Smooth muscle cell (in vitro differentiated cells): ENCODE results near the gene UTP11. TPM values are rescaled to one million over a fixed set of nuclear protein-coding genes. Genes with fewer than 3 reads are reported as not detected.
A peak's percentile ranks its signal among the peaks of the same experiment; 100 is the strongest.

Experiments used
- DNase-seq: peaks from one replicate; lab custom pipeline; 2025; ENCODE audit not compliant: unreplicated experiment; lab: John Stamatoyannopoulos, UW
- H2AFZ ChIP-seq: fragments of 200-600 bp; sonication (generic); 2 replicates; pipeline ENCODE4 v1.6.0; 2016; ENCODE audit warnings: antibody characterized with exemption, low read depth, mild to moderate bottlenecking
- H3F3A ChIP-seq: fragments of 200-600 bp; sonication (generic); 2 replicates; pipeline ENCODE4 v1.6.0; 2017; ENCODE audit warnings: antibody characterized with exemption, low read depth
- H3K27ac ChIP-seq: fragments of 200-600 bp; sonication (generic); 2 replicates; pipeline ENCODE4 v1.5.1; 2016; ENCODE audit warnings: low read depth, mild to moderate bottlenecking
- H3K27me3 ChIP-seq: fragments of 200-600 bp; sonication (generic); 2 replicates; pipeline ENCODE4 v1.6.1; 2016; ENCODE audit warnings: low read depth, mild to moderate bottlenecking
- H3K36me3 ChIP-seq: fragments of 200-600 bp; sonication (generic); 2 replicates; pipeline ENCODE4 v1.5.1; 2016; ENCODE audit warnings: low read depth
- H3K4me1 ChIP-seq: fragments of 200-600 bp; sonication (generic); 2 replicates; pipeline ENCODE4 v1.5.1; 2016; ENCODE audit warnings: low read depth
- H3K4me2 ChIP-seq: fragments of 200-600 bp; sonication (generic); 2 replicates; pipeline ENCODE4 v1.6.0; 2016; ENCODE audit warnings: mild to moderate bottlenecking
- H3K4me3 ChIP-seq: fragments of 200-600 bp; sonication (generic); 2 replicates; pipeline ENCODE4 v1.5.1; 2016; ENCODE audit warnings: mild to moderate bottlenecking
- H3K79me2 ChIP-seq: fragments of 200-600 bp; sonication (generic); 2 replicates; pipeline ENCODE4 v1.6.0; 2016; ENCODE audit warnings: low read depth, mild to moderate bottlenecking
- H3K9ac ChIP-seq: fragments of 200-600 bp; sonication (generic); 2 replicates; pipeline ENCODE4 v1.6.0; 2016; ENCODE audit warnings: low read depth
- H3K9me3 ChIP-seq: fragments of 200-600 bp; sonication (generic); replicated peaks from 2 replicates; pipeline ENCODE4 v1.5.1; 2016; ENCODE audit warnings: low read depth
- H4K20me1 ChIP-seq: fragments of 200-600 bp; sonication (generic); 2 replicates; pipeline ENCODE4 v1.6.0; 2016; ENCODE audit warnings: low read depth
- CTCF ChIP-seq: fragments of 200-600 bp; sonication (generic); IDR thresholded peaks from 2 replicates; pipeline ENCODE4 v1.5.1; 2017; ENCODE audit warnings: borderline replicate concordance, mild to moderate bottlenecking, antibody characterized with exemption; ENCODE audit not compliant: insufficient read depth, poor library complexity, severe bottlenecking
- WGBS: methylation state at CpG from one replicate; pipeline ENCODE4 v1.1.7; 2016; ENCODE audit warnings: low lambda C conversion rate; 5-methylcytosine and 5-hydroxymethylcytosine counted together
- polyA plus RNA-seq: library from polyadenylated mRNA; unstranded; fragments of >200 nt; fragmentation: Nextera tagmentation; extraction: Ambion mirVana; gene quantifications from 2 replicates; pipeline ENCODE4 v1.2.1, GENCODE V29; 2016
- total RNA-seq: library from RNA; depleted of rRNA; stranded (reverse); fragments of >200 nt; gene quantifications from 2 replicates; pipeline ENCODE4 v1.2.3, GENCODE V29; 2014

Gene UTP11
- total and polyA plus RNA-seq, 2 experiments from 2014 or later = 43.7 to 72.4 TPM

DNA sequence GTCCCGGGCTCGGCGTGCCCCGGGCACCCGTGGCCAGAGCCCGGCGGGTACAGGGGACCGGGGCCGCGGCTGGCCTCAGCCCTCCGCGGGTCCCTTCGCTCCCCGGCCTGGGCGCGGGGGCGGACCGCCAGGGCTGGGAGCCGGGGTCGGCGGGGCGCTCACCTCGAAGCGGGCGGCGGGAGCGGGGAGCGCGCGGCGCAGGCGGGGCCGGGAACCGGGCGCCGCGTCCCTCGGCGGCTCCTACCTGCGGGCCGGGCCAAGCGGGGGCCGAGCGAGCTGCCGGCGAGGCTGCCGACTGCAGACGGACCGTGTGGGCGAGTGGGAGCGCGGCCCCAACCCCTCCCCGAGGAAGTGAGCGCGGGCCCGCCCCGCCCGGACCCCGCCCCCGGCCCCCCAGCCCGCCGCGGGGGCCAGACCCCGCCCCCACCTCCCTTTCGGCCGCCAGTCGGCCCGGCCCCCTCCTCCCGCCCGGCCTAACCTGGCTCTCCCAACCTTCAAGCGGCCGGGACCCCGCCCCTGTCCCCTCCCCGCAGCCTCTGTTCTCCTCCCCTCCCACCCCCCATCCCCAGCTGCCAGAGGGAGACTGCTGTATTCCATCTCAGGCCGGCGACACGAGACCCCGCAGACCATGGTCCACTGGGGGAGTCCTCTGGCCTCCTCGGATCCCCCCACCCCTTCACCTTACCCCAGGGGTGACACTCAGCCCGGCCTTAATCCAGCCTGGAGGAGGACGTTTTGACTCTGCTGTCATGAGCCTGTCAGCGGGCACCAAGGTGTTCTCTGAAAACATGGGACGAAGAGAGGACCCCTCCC lies 7.1 kb upstream of the UTP11 start, which contains the start of gene FHL3:
TSS of gene FHL3 (minus strand) at position 320 of the 813 bp plus-strand sequence. CDS start 6,102 bp downstream, outside the sequence.
- H3K27ac ChIP-seq = peak within 1 kb of the TSS; percentile 99
- no peak for DNase-seq
- H3K27me3 ChIP-seq = no peaks in the 10 kb centered on the region
- peaks cover 41% of the 10 kb centered on the region for H3F3A ChIP-seq
- H3K9ac ChIP-seq = peak within 1 kb of the TSS; percentile 82
- H2AFZ ChIP-seq = peak within 1 kb of the TSS; percentile 72
- peaks cover 36% of the 10 kb centered on the region for H3K4me1 ChIP-seq
- no peak for TF ChIP-seq CTCF
- H3K79me2 ChIP-seq = peaks cover 39% of the 10 kb centered on the region
- no peaks in the 10 kb centered on the region for H3K9me3 ChIP-seq
- H3K4me3 ChIP-seq = peak within 1 kb of the TSS; percentile 81
- WGBS = 13% methylated on average over 12 of the region's 83 CpGs
- H4K20me1 ChIP-seq = peaks cover 23% of the 10 kb centered on the region
- H3K36me3 ChIP-seq = no peaks in the 10 kb centered on the region
- H3K4me2 ChIP-seq = peak within 1 kb of the TSS; percentile 97

GRCh38 chr1:38006008-38006828 lies 6.3 kb upstream of the UTP11 start:
- peak overlapping the region; percentile 81 for H3K4me3 ChIP-seq

DNA sequence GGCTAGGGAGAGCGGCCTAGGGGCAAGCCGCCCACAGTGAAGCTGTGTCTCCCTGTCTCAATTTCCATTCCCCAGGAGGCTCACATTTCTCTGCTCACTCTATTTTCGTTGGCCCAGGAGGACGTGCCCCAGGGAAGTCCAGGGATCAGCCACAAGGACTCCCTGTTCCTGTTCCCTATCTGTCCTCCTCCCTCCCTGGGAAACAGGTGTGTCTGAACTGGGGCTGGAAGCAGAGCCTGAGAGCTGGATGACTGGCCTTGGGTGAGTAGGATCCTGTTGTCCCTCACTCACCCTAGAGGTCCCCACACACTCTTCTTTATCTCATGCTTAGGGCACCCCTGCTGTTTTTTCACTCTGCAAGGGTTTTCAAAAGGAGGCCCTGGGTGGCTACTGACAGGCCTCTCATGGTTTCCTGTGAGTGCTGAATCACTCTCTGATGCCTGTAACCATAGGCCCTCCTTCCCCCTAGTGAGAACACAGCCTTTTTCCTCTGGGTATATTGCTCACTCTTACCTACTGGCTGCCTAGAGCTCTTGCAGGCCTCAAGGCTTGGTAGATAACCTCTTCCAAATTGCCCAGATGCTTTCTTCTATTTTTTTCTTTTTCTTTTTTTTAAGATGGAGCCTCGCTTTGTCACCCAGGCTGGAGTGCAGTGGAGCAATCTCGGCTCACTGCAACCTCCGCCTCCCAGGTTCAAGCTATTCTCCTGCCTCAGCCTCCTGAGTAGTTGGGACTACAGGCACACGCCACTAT lies 3.3 kb upstream of the UTP11 start:
- Histone ChIP-seq H3K9me3 (no peaks in the 10 kb centered on the region), H3K4me3 (no peak overlapping the region), H3K36me3 (no peaks in the 10 kb centered on the region), H3K27ac (peak overlapping the region; percentile 56), H3K4me1 (peaks cover 18% of the 10 kb centered on the region), H4K20me1 (peaks cover 17% of the 10 kb centered on the region), H3F3A (peaks cover 25% of the 10 kb centered on the region), H3K9ac (peak overlapping the region; percentile 4), H2AFZ (no peak overlapping the region), H3K4me2 (no peak overlapping the region), H3K79me2 (peaks cover 21% of the 10 kb centered on the region), H3K27me3 (no peaks in the 10 kb centered on the region)
- 74% methylated on average over 8 of the region's 8 CpGs for WGBS
- no peak for TF ChIP-seq CTCF
- DNase-seq = no peak

More at GRCh38 chr1:38006008-38006828, 6.3 kb upstream of the UTP11 start:
- Histone ChIP-seq H3K36me3 (no peaks in the 10 kb centered on the region), H3K9me3 (no peaks in the 10 kb centered on the region), H3F3A (peaks cover 34% of the 10 kb centered on the region), H3K4me2 (peak overlapping the region; percentile 97), H3K27ac (peak overlapping the region; percentile 56), H4K20me1 (peaks cover 23% of the 10 kb centered on the region), H3K9ac (no peak overlapping the region), H3K27me3 (no peaks in the 10 kb centered on the region), H3K4me1 (peaks cover 28% of the 10 kb centered on the region), H2AFZ (peak overlapping the region; percentile 72), H3K79me2 (peaks cover 39% of the 10 kb centered on the region)
- TF ChIP-seq CTCF = no peak
- DNase-seq = no peak
- 60% methylated on average over 11 of the region's 12 CpGs for WGBS
